Measurements from ENCODE around the gene MXD1.

The MXD1 gene

GRCh38 chr2:69969126-69969983 is 54.4 kb downstream of the MXD1 start:
- Histone ChIP-seq H3K27ac (ENCODE audit: low read depth, low read length) (no peak overlapping the region), H3K4me1 (ENCODE audit: control insufficient read depth, low read length) (no peaks in the 10 kb centered on the region), H3K9me3 (ENCODE audit: control insufficient read depth, insufficient read depth, low read length) (no peaks in the 10 kb centered on the region), H4K20me1 (ENCODE audit: control insufficient read depth, insufficient read depth, low read depth, low read length) (no peaks in the 10 kb centered on the region), H3K4me2 (ENCODE audit: low read length) (no peak overlapping the region), H3K79me2 (ENCODE audit: control insufficient read depth, low read length) (no peaks in the 10 kb centered on the region), H3F3A (ENCODE audit: control insufficient read depth, insufficient read depth) (no peaks in the 10 kb centered on the region), H3K9me2 (replicated peaks; ENCODE audit: control insufficient read depth, low read length) (no peaks in the 10 kb centered on the region), H3K36me3 (ENCODE audit: control insufficient read depth, low read length) (no peaks in the 10 kb centered on the region), H3K27me3 (ENCODE audit: control insufficient read depth, low read length) (no peaks in the 10 kb centered on the region), H3K4me3 (ENCODE audit: low read length) (no peak overlapping the region)
- no peak for TF ChIP-seq CTCF (IDR thresholded peaks at IDR 0.05; ENCODE audit: low read depth, low read length, poor library complexity, severe bottlenecking)
- no peak for TF ChIP-seq EZH2phosphoT487 (IDR thresholded peaks at IDR 0.05; ENCODE audit: borderline replicate concordance, low read length)

GRCh38 chr2:69969991-69970390 is 55.1 kb downstream of the MXD1 start:
- Histone ChIP-seq H3K36me3 (ENCODE audit: control insufficient read depth, low read length) (no peaks in the 10 kb centered on the region), H4K20me1 (ENCODE audit: control insufficient read depth, insufficient read depth, low read depth, low read length) (no peaks in the 10 kb centered on the region), H3K27ac (ENCODE audit: low read depth, low read length) (no peak overlapping the region), H3F3A (ENCODE audit: control insufficient read depth, insufficient read depth) (no peaks in the 10 kb centered on the region), H3K27me3 (ENCODE audit: control insufficient read depth, low read length) (peaks cover 3% of the 10 kb centered on the region; the same call in 1 of the 2 replicates), H3K4me2 (ENCODE audit: low read length) (no peak overlapping the region), H3K9me3 (ENCODE audit: control insufficient read depth, insufficient read depth, low read length) (no peaks in the 10 kb centered on the region), H3K4me1 (ENCODE audit: control insufficient read depth, low read length) (no peaks in the 10 kb centered on the region), H3K79me2 (ENCODE audit: control insufficient read depth, low read length) (no peaks in the 10 kb centered on the region), H3K4me3 (ENCODE audit: low read length) (no peak overlapping the region), H3K9me2 (replicated peaks; ENCODE audit: control insufficient read depth, low read length) (no peaks in the 10 kb centered on the region)
- no peak for TF ChIP-seq CTCF (IDR thresholded peaks at IDR 0.05; ENCODE audit: low read depth, low read length, poor library complexity, severe bottlenecking)
- TF ChIP-seq EZH2phosphoT487 (IDR thresholded peaks at IDR 0.05; ENCODE audit: borderline replicate concordance, low read length), result no peak

GRCh38 chr2:69972822-69973221 is 57.9 kb downstream of the MXD1 start:
- Histone ChIP-seq H3K9me2 (replicated peaks; ENCODE audit: control insufficient read depth, low read length) (no peaks in the 10 kb centered on the region), H3K4me2 (ENCODE audit: low read length) (no peak overlapping the region), H4K20me1 (ENCODE audit: control insufficient read depth, insufficient read depth, low read depth, low read length) (no peaks in the 10 kb centered on the region), H3K4me3 (ENCODE audit: low read length) (no peak overlapping the region), H3K79me2 (ENCODE audit: control insufficient read depth, low read length) (no peaks in the 10 kb centered on the region), H3K27ac (ENCODE audit: low read depth, low read length) (no peak overlapping the region), H3F3A (ENCODE audit: control insufficient read depth, insufficient read depth) (no peaks in the 10 kb centered on the region), H3K9me3 (ENCODE audit: control insufficient read depth, insufficient read depth, low read length) (no peaks in the 10 kb centered on the region), H3K4me1 (ENCODE audit: control insufficient read depth, low read length) (no peaks in the 10 kb centered on the region), H3K27me3 (ENCODE audit: control insufficient read depth, low read length) (peaks cover 3% of the 10 kb centered on the region; the same call in 1 of the 2 replicates), H3K36me3 (ENCODE audit: control insufficient read depth, low read length) (no peaks in the 10 kb centered on the region)
- TF ChIP-seq CTCF (IDR thresholded peaks at IDR 0.05; ENCODE audit: low read depth, low read length, poor library complexity, severe bottlenecking) (no peak), EZH2phosphoT487 (IDR thresholded peaks at IDR 0.05; ENCODE audit: borderline replicate concordance, low read length) (no peak)
